Osteoblast (primary cell): Measurements from ENCODE around the gene TMEM170A. TPM values are rescaled to one million over a fixed set of nuclear protein-coding genes. Genes with fewer than 3 reads are reported as not detected.

Experiments used
- DNase-seq: peaks from one replicate; pipeline ENCODE4 v3.0.0; 2011; ENCODE audit warnings: low spot score, mixed read lengths; ENCODE audit not compliant: insufficient read length; ENCODE audit errors: missing footprints
- H2AFZ ChIP-seq: 2 replicates; pipeline ENCODE4 v1.6.0; 2011; ENCODE audit warnings: mild to moderate bottlenecking, low read length
- H3K27ac ChIP-seq: 2 replicates; pipeline ENCODE4 v1.5.1; 2011; ENCODE audit warnings: mild to moderate bottlenecking, low read depth, low read length, moderate library complexity
- H3K27me3 ChIP-seq: 2 replicates; pipeline ENCODE4 v1.6.0; 2012; ENCODE audit warnings: mild to moderate bottlenecking, control low read depth, inconsistent platforms, low read length, moderate library complexity; ENCODE audit not compliant: insufficient read depth
- H3K36me3 ChIP-seq: 2 replicates; pipeline ENCODE4 v1.5.1; 2011; ENCODE audit warnings: mild to moderate bottlenecking, low read length, control low read depth, moderate library complexity; ENCODE audit not compliant: insufficient read depth
- H3K4me1 ChIP-seq: 2 replicates; pipeline ENCODE4 v1.5.1; 2011; ENCODE audit warnings: mild to moderate bottlenecking, low read length, control low read depth, moderate library complexity; ENCODE audit not compliant: insufficient read depth
- H3K4me2 ChIP-seq: 2 replicates; pipeline ENCODE4 v1.6.0; 2011; ENCODE audit warnings: mild to moderate bottlenecking, low read length; ENCODE audit not compliant: insufficient read depth
- H3K4me3 ChIP-seq: fragments of 200-600 bp; sonication (generic); 3 replicates; pipeline ENCODE4 v1.5.1; 2012; ENCODE audit warnings: mild to moderate bottlenecking, low read length, inconsistent platforms; ENCODE audit not compliant: insufficient read depth
- H3K79me2 ChIP-seq: 2 replicates; pipeline ENCODE4 v1.6.0; 2012; ENCODE audit warnings: mild to moderate bottlenecking, low read length, control low read depth, inconsistent platforms; ENCODE audit not compliant: insufficient read depth
- H3K9me3 ChIP-seq: 2 replicates; pipeline ENCODE4 v1.5.1; 2011; ENCODE audit warnings: low read depth, low read length, control low read depth
- H4K20me1 ChIP-seq: 2 replicates; pipeline ENCODE4 v1.6.0; 2012; ENCODE audit warnings: mild to moderate bottlenecking, low read length, control low read depth; ENCODE audit not compliant: insufficient read depth
- CTCF ChIP-seq: IDR thresholded peaks from 2 replicates; pipeline ENCODE4 v1.5.1; 2011; ENCODE audit warnings: mild to moderate bottlenecking, low read depth, low read length, moderate library complexity; ENCODE audit errors: extremely low read depth
- total RNA-seq: library from RNA; depleted of rRNA; stranded (reverse); fragments of >200 nt; gene quantifications from 2 replicates; pipeline ENCODE4 v1.2.3, GENCODE V29; 2012

TMEM170A gene
- 11.6 and 13.6 TPM in 2 replicates for total RNA-seq

- Histone ChIP-seq H3K4me3 (peak within 1 kb of the TSS; percentile 94), H3K4me2 (peak within 1 kb of the TSS; percentile 86), H2AFZ (peak within 1 kb of the TSS; percentile 87), H3K27me3 (no peaks in the 10 kb centered on the region), H3K79me2 (peaks cover 49% of the 10 kb centered on the region), H4K20me1 (peaks cover 24% of the 10 kb centered on the region), H3K9me3 (no peaks in the 10 kb centered on the region), H3K4me1 (no peaks in the 10 kb centered on the region), H3K36me3 (no peaks in the 10 kb centered on the region), H3K27ac (peak within 1 kb of the TSS; percentile 88)
- TF ChIP-seq CTCF: peak; percentile 100
- DNase-seq: peak; percentile 100
These were observed at the start of gene TMEM170A for GRCh38 chr16:75464122-75464918. Gene TMEM170A (minus strand): TSS chr16:75464689. CDS start chr16:75464600, 89 bp downstream.

GRCh38 chr16:75506574-75506973, 42.1 kb upstream of the TMEM170A start:
- Histone ChIP-seq H3K4me3 (no peak overlapping the region), H3K27ac (peak overlapping the region; percentile 68), H3K27me3 (no peaks in the 10 kb centered on the region), H3K36me3 (no peaks in the 10 kb centered on the region), H3K79me2 (no peaks in the 10 kb centered on the region), H2AFZ (peak overlapping the region; percentile 86), H3K4me1 (peaks cover 16% of the 10 kb centered on the region), H3K4me2 (peak overlapping the region; percentile 16), H3K9me3 (no peaks in the 10 kb centered on the region), H4K20me1 (no peaks in the 10 kb centered on the region)
- peak; percentile 85 for DNase-seq
- no peak for TF ChIP-seq CTCF

- H3K4me1 ChIP-seq: peaks cover 16% of the 10 kb centered on the region
- no peak for DNase-seq
- H3K4me2 ChIP-seq: peak overlapping the region; percentile 16
- TF ChIP-seq CTCF: no peak
- H3K79me2 ChIP-seq: no peaks in the 10 kb centered on the region
- H2AFZ ChIP-seq: peak overlapping the region; percentile 86
- no peak overlapping the region for H3K4me3 ChIP-seq
- peak overlapping the region; percentile 68 for H3K27ac ChIP-seq
- no peaks in the 10 kb centered on the region for H3K36me3 ChIP-seq
- H3K27me3 ChIP-seq: no peaks in the 10 kb centered on the region
- no peaks in the 10 kb centered on the region for H4K20me1 ChIP-seq
- no peaks in the 10 kb centered on the region for H3K9me3 ChIP-seq
These were observed 41.6 kb upstream of the TMEM170A start for GRCh38 chr16:75506107-75506506.

- no peaks in the 10 kb centered on the region for H4K20me1 ChIP-seq
- no peak overlapping the region for H2AFZ ChIP-seq
- no peak overlapping the region for H3K27ac ChIP-seq
- no peak overlapping the region for H3K4me3 ChIP-seq
- no peak for TF ChIP-seq CTCF
- DNase-seq: no peak
- H3K4me1 ChIP-seq: peaks cover 12% of the 10 kb centered on the region
- H3K4me2 ChIP-seq: no peak overlapping the region
- H3K27me3 ChIP-seq: no peaks in the 10 kb centered on the region
- no peaks in the 10 kb centered on the region for H3K9me3 ChIP-seq
- no peaks in the 10 kb centered on the region for H3K36me3 ChIP-seq
- H3K79me2 ChIP-seq: no peaks in the 10 kb centered on the region
These were observed 39.3 kb upstream of the TMEM170A start for GRCh38 chr16:75503801-75504200.
